ENCODE measurements around the gene HSD17B4. TPM values are rescaled to one million over a fixed set of nuclear protein-coding genes. Genes with fewer than 3 reads are reported as not detected.
A peak's percentile ranks its signal among the peaks of the same experiment; 100 is the strongest.

The HSD17B4 gene
- total and polyA plus RNA-seq, 2 of the 13 experiments (the other 11 are each of a cell fraction or from before 2014, with no cell fraction given), result 178 to 399 TPM

DNA sequence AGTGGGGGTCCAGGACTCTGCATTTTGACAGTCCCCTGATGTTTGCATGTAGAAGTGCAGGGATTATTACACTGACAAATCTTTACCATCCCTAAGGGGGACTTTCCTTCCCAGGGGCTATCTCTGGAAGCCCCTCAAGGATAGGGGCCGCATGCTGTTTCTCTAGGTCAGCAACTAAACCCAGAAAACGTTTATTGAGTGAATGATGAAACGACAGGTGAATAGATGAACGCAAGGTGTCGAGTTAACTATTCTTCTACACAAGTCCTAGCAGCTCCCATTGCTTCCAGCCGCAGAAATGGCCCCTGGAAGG is 281 bp upstream of the HSD17B4 start:
- DNase-seq (ENCODE audit: low spot score), result no peak
- H3K36me3 ChIP-seq (replicated peaks in 1 of 2; ENCODE audit: control insufficient read depth in 1 of 2, insufficient read depth in 2 of 2, low read length in 2 of 2), result 0 out of 5 replicates have a peak, but pooled peaks cover 0 to 2% of the 10 kb centered on the region in 2 experiments
- no peaks in the 10 kb centered on the region for H3K9me3 ChIP-seq (ENCODE audit: low read length)
- no TSS peak for BruUV-seq (replicated peaks)
- ChIA-PET CTCF (ENCODE audit: low intra/inter-chr PET ratio, low total read pairs) (no interaction called here), POLR2A (interaction anchor here (1.0 to 2.7 kb wide), 4 partner anchors 11 to 464 kb away, joined by 3 to 25 read pairs (median 6); partner anchors contain the start of gene DTWD2)
- in situ Hi-C loops (cut with HindIII; ENCODE audit: extremely low pct_ligation_motif_present, low pct_unique_long_range_greater_than_20kb), result loop anchor here (25.0 kb wide), 1 partner anchor 285 kb away; no protein-coding TSS in a partner anchor
- H4K20me1 ChIP-seq (ENCODE audit: insufficient read depth, low read length), result 0 out of 2 replicates have a peak, but pooled peaks cover 3% of the 10 kb centered on the region
- peak overlapping the region; percentile 67 for H2AFZ ChIP-seq (ENCODE audit: low read length)
- H3K27me3 ChIP-seq (ENCODE audit: control insufficient read depth in 1 of 2, insufficient read depth in 2 of 2, low read length in 2 of 2), result no peaks in the 10 kb centered on the region; a peak in 1 of 5 replicates
- intact Hi-C loops (cut with micrococcal nuclease; ENCODE audit: unreplicated experiment), result loop anchor here (2.0 kb wide), 1 partner anchor 13 kb away; no protein-coding TSS in a partner anchor
- WGBS (ENCODE audit: low lambda C conversion rate), result 17% methylated on average over 6 of the region's 6 CpGs
- peak overlapping the region; percentile 99; the same call in 1 of the 2 replicates for H3K9ac ChIP-seq (ENCODE audit: insufficient read depth, low read depth, low read length)
- peak overlapping the region; percentile 81 for H3K4me2 ChIP-seq (ENCODE audit: low read depth, low read length)
- H3K4me1 ChIP-seq (ENCODE audit: insufficient read depth, low read length), result peaks cover 26% of the 10 kb centered on the region
- peak overlapping the region; percentile 20 to 98 (median 89); a peak in 5 of 6 replicates for H3K4me3 ChIP-seq (replicated peaks in 1 of 3; ENCODE audit: insufficient read depth in 1 of 3, low read depth in 2 of 3, low read length in 3 of 3)
- FAIRE-seq, result no peak
- peaks cover 29% of the 10 kb centered on the region for H3K79me2 ChIP-seq (ENCODE audit: insufficient read depth, low read length)
- peak overlapping the region; percentile 100 for H3K27ac ChIP-seq (ENCODE audit: extremely low read length, insufficient read depth, low read length)
- no peak for ATAC-seq
- TF ChIP-seq TEAD3 (CRISPR knock-in tag; optimal IDR thresholded peaks at IDR 0.05; ENCODE audit: borderline replicate concordance), result no peak
- TF ChIP-seq, protein P1, sequence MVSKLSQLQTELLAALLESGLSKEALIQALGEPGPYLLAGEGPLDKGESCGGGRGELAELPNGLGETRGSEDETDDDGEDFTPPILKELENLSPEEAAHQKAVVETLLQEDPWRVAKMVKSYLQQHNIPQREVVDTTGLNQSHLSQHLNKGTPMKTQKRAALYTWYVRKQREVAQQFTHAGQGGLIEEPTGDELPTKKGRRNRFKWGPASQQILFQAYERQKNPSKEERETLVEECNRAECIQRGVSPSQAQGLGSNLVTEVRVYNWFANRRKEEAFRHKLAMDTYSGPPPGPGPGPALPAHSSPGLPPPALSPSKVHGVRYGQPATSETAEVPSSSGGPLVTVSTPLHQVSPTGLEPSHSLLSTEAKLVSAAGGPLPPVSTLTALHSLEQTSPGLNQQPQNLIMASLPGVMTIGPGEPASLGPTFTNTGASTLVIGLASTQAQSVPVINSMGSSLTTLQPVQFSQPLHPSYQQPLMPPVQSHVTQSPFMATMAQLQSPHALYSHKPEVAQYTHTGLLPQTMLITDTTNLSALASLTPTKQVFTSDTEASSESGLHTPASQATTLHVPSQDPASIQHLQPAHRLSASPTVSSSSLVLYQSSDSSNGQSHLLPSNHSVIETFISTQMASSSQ (IDR thresholded peaks at IDR 0.05; ENCODE audit: low read depth), result no peak
- TF ChIP-seq, protein P1 (CRISPR knock-in tag; IDR thresholded peaks at IDR 0.05; ENCODE audit: borderline replicate concordance), result no peak
- TF ChIP-seq, protein P2, sequence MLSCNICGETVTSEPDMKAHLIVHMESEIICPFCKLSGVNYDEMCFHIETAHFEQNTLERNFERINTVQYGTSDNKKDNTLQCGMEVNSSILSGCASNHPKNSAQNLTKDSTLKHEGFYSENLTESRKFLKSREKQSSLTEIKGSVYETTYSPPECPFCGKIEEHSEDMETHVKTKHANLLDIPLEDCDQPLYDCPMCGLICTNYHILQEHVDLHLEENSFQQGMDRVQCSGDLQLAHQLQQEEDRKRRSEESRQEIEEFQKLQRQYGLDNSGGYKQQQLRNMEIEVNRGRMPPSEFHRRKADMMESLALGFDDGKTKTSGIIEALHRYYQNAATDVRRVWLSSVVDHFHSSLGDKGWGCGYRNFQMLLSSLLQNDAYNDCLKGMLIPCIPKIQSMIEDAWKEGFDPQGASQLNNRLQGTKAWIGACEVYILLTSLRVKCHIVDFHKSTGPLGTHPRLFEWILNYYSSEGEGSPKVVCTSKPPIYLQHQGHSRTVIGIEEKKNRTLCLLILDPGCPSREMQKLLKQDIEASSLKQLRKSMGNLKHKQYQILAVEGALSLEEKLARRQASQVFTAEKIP (CRISPR knock-in tag; IDR thresholded peaks at IDR 0.05; ENCODE audit: borderline replicate concordance), result no peak
- TF ChIP-seq, protein P3, sequence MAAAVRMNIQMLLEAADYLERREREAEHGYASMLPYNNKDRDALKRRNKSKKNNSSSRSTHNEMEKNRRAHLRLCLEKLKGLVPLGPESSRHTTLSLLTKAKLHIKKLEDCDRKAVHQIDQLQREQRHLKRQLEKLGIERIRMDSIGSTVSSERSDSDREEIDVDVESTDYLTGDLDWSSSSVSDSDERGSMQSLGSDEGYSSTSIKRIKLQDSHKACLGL (CRISPR knock-in tag; IDR thresholded peaks at IDR 0.05), result no peak
- TF ChIP-seq, protein P4, sequence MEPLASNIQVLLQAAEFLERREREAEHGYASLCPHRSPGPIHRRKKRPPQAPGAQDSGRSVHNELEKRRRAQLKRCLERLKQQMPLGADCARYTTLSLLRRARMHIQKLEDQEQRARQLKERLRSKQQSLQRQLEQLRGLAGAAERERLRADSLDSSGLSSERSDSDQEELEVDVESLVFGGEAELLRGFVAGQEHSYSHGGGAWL (CRISPR knock-in tag; IDR thresholded peaks at IDR 0.05), result no peak
- TF ChIP-seq ZNF143 (CRISPR knock-in tag; IDR thresholded peaks at IDR 0.05), result no peak
- TF ChIP-seq, protein P5, sequence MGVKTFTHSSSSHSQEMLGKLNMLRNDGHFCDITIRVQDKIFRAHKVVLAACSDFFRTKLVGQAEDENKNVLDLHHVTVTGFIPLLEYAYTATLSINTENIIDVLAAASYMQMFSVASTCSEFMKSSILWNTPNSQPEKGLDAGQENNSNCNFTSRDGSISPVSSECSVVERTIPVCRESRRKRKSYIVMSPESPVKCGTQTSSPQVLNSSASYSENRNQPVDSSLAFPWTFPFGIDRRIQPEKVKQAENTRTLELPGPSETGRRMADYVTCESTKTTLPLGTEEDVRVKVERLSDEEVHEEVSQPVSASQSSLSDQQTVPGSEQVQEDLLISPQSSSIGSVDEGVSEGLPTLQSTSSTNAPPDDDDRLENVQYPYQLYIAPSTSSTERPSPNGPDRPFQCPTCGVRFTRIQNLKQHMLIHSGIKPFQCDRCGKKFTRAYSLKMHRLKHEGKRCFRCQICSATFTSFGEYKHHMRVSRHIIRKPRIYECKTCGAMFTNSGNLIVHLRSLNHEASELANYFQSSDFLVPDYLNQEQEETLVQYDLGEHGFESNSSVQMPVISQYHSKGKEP (CRISPR knock-in tag; IDR thresholded peaks at IDR 0.05), result 0 out of 2 replicates have a peak, but pooled peaks have one; percentile 36
- TF ChIP-seq, protein P6, sequence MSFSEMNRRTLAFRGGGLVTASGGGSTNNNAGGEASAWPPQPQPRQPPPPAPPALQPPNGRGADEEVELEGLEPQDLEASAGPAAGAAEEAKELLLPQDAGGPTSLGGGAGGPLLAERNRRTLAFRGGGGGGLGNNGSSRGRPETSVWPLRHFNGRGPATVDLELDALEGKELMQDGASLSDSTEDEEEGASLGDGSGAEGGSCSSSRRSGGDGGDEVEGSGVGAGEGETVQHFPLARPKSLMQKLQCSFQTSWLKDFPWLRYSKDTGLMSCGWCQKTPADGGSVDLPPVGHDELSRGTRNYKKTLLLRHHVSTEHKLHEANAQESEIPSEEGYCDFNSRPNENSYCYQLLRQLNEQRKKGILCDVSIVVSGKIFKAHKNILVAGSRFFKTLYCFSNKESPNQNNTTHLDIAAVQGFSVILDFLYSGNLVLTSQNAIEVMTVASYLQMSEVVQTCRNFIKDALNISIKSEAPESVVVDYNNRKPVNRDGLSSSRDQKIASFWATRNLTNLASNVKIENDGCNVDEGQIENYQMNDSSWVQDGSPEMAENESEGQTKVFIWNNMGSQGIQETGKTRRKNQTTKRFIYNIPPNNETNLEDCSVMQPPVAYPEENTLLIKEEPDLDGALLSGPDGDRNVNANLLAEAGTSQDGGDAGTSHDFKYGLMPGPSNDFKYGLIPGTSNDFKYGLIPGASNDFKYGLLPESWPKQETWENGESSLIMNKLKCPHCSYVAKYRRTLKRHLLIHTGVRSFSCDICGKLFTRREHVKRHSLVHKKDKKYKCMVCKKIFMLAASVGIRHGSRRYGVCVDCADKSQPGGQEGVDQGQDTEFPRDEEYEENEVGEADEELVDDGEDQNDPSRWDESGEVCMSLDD (CRISPR knock-in tag; IDR thresholded peaks at IDR 0.05; ENCODE audit: borderline replicate concordance), result no peak
- no peak for TF ChIP-seq PITX1 (CRISPR knock-in tag; IDR thresholded peaks at IDR 0.05)
- no peak for TF ChIP-seq ZSCAN31 (CRISPR knock-in tag; IDR thresholded peaks at IDR 0.05; ENCODE audit: low read depth)
- 0 out of 2 replicates have a peak, but pooled peaks have one; percentile 3 for TF ChIP-seq HOXA5 (CRISPR knock-in tag; IDR thresholded peaks at IDR 0.05)
- no peak for TF ChIP-seq MYC (CRISPR knock-in tag; IDR thresholded peaks at IDR 0.05; ENCODE audit: borderline replicate concordance)
